Caki2 (cell line): ENCODE data around the gene BIRC7. TPM values are rescaled to one million over a fixed set of nuclear protein-coding genes. Genes with fewer than 3 reads are reported as not detected.

Experiments
- DNase-seq: peaks from one replicate; pipeline ENCODE4 v3.0.0-alpha.2; 2015; ENCODE audit warnings: low read depth
- in situ Hi-C: cut with HindIII; loops from 2 replicates; pipeline ENCODE4 v1.10.0; 2016; ENCODE audit warnings: low sequenced_read_pairs, low pct_unique_long_range_greater_than_20kb, mixed read lengths
- total RNA-seq: library from RNA; depleted of rRNA; stranded (reverse); fragments of >200 nt; shearing (Covaris generic); gene quantifications from 2 replicates; pipeline ENCODE4 v1.2.3, GENCODE V29; 2014; ENCODE audit warnings: low replicate concordance; rRNA removed

BIRC7 gene
- total RNA-seq, 1 experiment from 2014 or later, result not detected

- in situ Hi-C loops, result loop anchor here (25.0 kb wide), 2 partner anchors 104 to 304 kb away; no protein-coding TSS in a partner anchor
- DNase-seq, result no peak
Observed at GRCh38 chr20:63283397-63284082, 47.8 kb downstream of the BIRC7 start.

GRCh38 chr20:63284083-63284440, 48.4 kb downstream of the BIRC7 start:
- in situ Hi-C loops, result loop anchor here (25.0 kb wide), 2 partner anchors 103 to 303 kb away; no protein-coding TSS in a partner anchor
- no peak for DNase-seq

- DNase-seq, result no peak
- in situ Hi-C loops, result loop anchor here (25.0 kb wide), 2 partner anchors 103 to 303 kb away; no protein-coding TSS in a partner anchor
Observed at GRCh38 chr20:63284544-63284949, 48.8 kb downstream of the BIRC7 start.

GRCh38 chr20:63284981-63285524, 49.3 kb downstream of the BIRC7 start:
- no peak for DNase-seq
- in situ Hi-C loops, result loop anchor here (25.0 kb wide), 2 partner anchors 102 to 302 kb away; no protein-coding TSS in a partner anchor

GRCh38 chr20:63285636-63286615, 50.2 kb downstream of the BIRC7 start:
- in situ Hi-C loops, result loop anchor here (25.0 kb wide), 2 partner anchors 101 to 301 kb away; no protein-coding TSS in a partner anchor
- DNase-seq, result no peak

- in situ Hi-C loops, result loop anchor here (25.0 kb wide), 2 partner anchors 100 to 300 kb away; no protein-coding TSS in a partner anchor
- DNase-seq, result no peak
Observed at GRCh38 chr20:63286781-63287696, 51.3 kb downstream of the BIRC7 start.

- in situ Hi-C loops, result loop anchor here (25.0 kb wide), 2 partner anchors 99 to 299 kb away; no protein-coding TSS in a partner anchor
Observed at GRCh38 chr20:63287697-63288580, 52.2 kb downstream of the BIRC7 start.

GRCh38 chr20:63288581-63289251, 53.0 kb downstream of the BIRC7 start:
- no peak for DNase-seq
- in situ Hi-C loops, result loop anchor here (25.0 kb wide), 2 partner anchors 99 to 299 kb away; no protein-coding TSS in a partner anchor

More at GRCh38 chr20:63287697-63288580, 52.2 kb downstream of the BIRC7 start:
- no peak for DNase-seq

- DNase-seq, result no peak
- in situ Hi-C loops, result loop anchor here (25.0 kb wide), 2 partner anchors 98 to 298 kb away; no protein-coding TSS in a partner anchor
Observed at GRCh38 chr20:63289311-63290135, 53.8 kb downstream of the BIRC7 start.

Other genes with a start within 250 kb of the BIRC7 start
- gene BHLHE23, start 228.9 kb upstream of the BIRC7 start, total RNA-seq, result not detected in 2 replicates
- gene YTHDF1, start 19.8 kb upstream of the BIRC7 start, total RNA-seq, result 20.0 and 26.9 TPM in 2 replicates
- 2.9 and 5.0 TPM in 2 replicates for gene NKAIN4, start 18.6 kb downstream of the BIRC7 start, total RNA-seq
- 139 and 172 TPM in 2 replicates for gene ARFGAP1, start 36.9 kb downstream of the BIRC7 start, total RNA-seq
- gene COL20A1, start 57.3 kb downstream of the BIRC7 start, total RNA-seq, result 0.14 and 0.87 TPM in 2 replicates
- not detected in 2 replicates for gene CHRNA4, start 125.4 kb downstream of the BIRC7 start, total RNA-seq
- gene KCNQ2, start 236.8 kb downstream of the BIRC7 start, total RNA-seq, result 10.0 TPM in 1 of 2 replicates, not detected in the other